GM04504 (cell line): ENCODE results near the gene ALG13.
"Not testable (repeated sequence)": the region's sequence is repeated elsewhere in the genome, so short reads cannot be mapped to it uniquely, and the experiment has no call there.

Source experiments
- DNase-seq: peaks from one replicate; pipeline ENCODE4 v3.0.0-alpha.2; 2012; ENCODE audit warnings: low read depth

The ALG13 gene

DNA sequence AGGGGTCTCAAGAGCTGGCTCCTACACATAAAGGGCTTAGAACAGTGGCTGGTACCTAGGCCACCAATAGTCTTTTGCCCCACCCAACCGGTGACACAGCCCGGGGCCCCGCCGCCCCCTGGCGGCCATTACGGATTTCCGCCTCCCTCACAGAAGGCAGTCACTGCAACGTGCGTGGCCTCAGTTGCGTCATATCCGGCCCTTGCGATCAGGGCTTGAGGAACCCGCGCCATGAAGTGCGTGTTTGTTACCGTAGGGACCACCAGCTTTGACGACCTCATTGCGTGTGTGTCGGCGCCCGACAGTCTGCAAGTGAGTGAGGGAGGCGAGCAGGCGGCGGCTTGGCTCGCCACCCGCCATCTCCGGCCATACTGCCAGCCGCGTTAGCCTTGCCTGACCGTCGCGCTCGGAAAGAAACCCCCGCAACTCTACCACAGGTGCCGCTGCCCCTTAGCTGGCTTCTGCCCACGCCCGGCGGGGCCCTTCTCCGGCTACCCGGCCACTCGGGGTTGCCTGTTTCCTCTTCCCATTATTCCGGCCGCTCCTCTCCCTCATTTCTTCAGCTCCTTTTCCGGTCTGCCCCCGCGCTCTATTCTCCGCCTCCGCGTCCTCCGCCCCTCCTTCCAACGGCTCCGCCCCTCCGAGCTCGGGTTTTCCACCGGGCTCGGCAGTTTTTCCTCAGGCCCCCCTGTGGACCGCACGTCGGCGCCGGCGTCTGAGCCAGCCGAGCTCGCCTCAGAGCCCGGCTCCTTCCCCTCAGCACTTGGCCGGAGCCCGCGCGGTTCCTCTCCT, at the start of gene ALG13:
ALG13 (plus strand) TSS at position 183 of the 792 bp plus-strand sequence; CDS start at position 232, 49 bp downstream.
- DNase-seq = peak; percentile 74

DNA sequence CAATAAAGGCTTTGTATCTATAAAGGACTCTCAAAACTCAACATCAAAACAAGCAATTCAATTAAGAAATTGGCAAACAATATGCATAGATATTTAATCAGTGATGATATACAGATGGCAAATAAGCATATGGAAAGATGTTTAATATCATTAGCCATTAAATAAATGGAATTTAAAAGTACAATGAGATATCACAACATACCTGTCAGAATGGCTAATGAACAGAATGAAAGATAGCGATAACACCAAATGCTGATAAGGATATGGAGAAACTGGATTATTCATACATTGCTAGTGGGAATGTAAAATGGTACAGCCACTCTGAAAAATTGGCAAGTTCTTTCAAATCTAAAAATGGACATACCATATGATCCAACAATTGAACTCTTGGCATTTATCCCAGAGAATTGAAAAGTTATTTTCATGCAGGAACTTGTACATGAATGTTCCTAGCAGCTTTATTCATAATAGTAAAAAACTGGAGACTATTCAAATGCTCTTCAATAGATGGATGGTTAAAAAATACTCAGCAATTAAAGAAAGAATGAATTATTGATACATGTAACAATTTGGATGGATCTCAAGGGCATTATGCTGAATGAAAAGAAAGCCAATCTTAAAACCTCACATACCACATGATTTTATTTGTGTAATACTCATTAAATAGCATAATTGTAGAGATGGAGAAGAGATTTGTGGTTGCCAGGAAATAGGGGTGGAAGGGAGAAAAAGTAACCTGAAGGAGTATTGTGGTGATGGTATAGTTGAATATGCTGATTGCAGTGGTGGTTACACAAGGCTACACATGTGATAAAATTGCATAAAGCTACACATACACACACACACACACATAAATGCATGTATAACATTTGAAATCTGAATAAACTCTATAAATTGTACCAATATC, 45.9 kb upstream of the ALG13 start:
- no peak for DNase-seq

DNA sequence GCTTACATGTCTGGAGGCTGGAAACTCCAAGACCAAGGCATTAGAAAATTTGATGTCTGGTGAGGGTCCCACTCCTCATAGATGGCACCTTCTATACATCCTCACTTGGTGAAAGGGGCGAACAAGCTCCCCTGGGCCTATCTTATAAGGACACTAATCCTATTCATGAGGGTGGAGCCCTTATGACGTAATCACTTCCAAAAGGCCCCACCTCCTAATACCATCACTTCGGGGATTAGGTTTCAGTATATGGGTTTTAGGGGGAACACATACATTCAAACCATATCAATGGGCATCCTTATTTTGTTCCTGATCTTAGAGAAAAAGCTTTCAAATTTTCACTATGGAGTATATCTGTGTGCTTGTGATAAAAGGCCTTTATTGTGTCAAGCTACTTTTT, 39.0 kb upstream of the ALG13 start:
- no peak for DNase-seq

DNA sequence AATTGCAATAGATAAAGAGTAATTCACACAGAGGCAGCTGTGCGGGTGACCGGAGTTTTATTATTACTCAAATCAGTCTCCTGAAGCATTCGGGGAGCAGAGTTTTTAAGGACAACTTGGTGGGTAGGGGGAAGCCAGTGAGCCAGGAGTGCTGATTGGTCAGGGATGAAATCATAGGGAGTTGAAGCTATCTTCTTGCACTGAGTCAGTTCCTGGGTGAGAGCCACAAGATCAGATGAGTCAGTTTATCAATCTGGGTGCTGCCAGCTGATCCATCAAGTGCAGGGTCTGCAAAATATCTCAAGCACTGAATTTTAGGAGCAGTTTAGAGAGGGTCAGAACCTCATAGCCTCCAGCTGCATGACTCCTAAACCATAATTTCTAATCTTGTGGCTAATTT, 35.8 kb upstream of the ALG13 start:
- not testable (repeated sequence) for DNase-seq

DNA sequence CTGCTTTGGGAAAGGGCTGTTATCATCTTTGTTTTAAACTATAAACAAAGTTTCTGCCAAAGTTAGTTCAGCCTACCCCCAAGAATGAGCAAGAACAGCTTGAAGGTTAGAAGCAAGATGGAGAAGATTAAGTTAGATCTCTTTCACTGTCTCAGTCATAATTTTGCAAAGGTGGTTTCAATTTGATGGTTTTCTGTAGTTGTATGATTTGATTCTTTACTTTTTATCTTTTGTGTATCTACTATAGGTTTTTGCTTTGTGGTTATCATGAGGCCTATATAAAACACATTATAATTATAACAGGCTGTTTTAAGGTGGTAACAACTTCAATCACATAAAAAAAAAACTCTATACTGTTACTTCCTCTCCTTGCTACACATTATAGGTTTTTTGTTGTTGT, 35.4 kb upstream of the ALG13 start:
- no peak for DNase-seq

DNA sequence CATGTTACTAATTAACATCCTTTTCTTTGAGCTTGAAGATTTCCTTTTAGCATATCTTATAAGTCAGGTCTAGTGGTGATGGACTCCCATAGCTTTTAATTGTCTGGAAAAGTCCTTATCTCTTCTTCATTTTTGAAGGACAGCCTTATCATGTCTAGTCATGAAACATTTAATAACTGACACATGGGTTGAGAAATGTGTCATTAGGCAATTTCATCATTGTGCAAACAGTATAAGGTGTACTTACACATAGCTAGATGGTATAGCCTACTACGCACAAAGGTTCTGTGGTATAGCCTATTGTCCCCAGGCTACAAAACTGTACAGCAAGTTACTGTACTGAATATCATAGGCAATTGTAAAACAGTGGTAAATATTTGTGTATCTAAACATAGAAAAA, 34.5 kb upstream of the ALG13 start:
- DNase-seq = no peak

DNA sequence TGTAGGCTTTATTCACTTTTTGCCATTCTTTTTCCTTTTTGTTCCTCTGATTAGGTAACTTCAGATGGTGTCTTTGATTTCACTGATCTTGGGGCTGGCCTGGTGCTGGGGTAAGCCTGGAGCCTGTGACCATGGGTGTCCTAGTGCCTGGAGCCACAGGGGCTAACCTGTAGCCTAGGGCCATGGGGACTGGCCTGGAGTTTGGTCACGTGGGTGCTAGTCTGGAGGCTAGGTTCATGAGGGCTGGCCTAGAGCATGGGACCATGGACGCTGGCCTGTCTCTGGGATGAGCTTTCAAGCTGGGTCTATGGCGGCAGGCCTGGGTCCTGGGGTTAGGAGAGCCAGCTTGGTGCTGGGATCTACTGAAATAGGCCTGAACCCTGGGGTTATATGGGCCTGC, 32.2 kb upstream of the ALG13 start:
- no peak for DNase-seq

GRCh38 chrX:111649638-111650037, 31.3 kb upstream of the ALG13 start:
- no peak for DNase-seq

GRCh38 chrX:111650845-111651244, 30.1 kb upstream of the ALG13 start:
- DNase-seq = no peak

- no peak for DNase-seq
Observed at GRCh38 chrX:111652719-111653118, 28.3 kb upstream of the ALG13 start.

- DNase-seq = no peak
Observed at GRCh38 chrX:111661241-111661640, 19.7 kb upstream of the ALG13 start.

DNA sequence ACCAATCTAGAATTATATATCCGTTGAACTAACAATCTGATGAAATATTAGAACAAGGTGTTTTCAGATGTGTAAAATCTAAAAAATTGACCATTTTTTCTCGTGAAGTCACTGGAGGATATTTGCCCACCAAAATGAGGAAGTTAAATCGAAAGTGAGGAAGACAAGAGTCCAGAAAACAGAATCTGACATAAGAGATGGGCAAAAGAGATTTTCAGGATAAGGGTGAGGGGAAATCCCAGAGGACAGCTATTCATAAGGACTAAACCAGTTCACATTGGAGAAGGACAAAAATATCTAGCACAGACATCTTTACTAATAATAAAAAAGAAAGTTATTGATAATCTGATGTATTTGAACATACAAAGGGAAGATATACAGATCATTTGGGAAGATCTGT, 18.7 kb upstream of the ALG13 start:
- no peak for DNase-seq

GRCh38 chrX:111671668-111672067, 9.3 kb upstream of the ALG13 start:
- DNase-seq = peak; percentile 1

- DNase-seq = no peak
Observed at GRCh38 chrX:111687305-111687704, 6.3 kb downstream of the ALG13 start.

DNA sequence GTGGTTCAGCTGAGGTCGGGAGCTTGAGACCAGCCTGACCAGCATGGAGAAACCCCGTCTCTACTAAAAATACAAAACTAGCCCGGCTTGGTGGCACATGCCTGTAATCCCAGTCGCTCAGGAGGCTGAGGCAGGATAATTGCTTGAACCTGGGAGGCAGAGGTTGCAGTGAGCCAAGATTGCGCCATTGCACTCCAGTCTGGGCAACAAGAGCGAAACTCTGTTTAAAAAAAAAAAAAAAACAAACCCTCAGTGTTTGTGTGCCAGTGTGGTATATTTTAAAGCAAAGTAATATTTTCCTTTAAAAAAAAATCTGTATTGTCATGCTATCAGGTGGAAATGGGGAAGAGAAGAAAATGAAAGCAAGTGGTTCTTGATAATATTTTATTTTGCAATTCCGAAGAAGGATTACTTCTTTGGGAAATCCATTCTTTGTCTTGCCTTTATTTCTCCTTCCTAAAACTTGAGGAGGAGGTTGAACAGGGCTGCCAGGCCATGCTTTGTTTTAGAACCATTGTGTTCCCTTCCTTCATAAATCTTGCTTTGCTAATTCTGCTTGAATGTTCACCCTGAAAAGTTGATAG, 14.4 kb downstream of the ALG13 start:
- no peak for DNase-seq

- no peak for DNase-seq
Observed at GRCh38 chrX:111719426-111720210, 38.6 kb downstream of the ALG13 start.

GRCh38 chrX:111728096-111728495, 47.1 kb downstream of the ALG13 start:
- no peak for DNase-seq

GRCh38 chrX:111731351-111731750, 50.4 kb downstream of the ALG13 start:
- DNase-seq = no peak

DNA sequence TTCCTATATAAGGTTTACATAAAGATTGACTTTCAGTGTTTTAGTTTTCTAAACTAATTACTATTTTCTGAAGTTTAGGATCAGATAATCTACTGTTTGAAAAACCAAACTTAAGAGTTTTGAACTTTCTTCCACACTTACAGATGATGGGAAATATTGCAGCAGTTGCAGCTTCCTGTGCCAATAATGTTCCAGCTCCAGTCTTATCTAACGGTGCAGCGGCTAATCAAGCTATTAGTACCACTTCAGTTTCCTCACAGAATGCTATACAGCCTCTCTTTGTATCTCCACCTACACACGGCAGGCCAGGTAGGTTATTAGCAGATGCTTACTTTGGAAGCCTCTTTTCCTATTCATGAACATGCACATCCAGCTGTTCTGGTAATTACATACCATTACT, 55.6 kb downstream of the ALG13 start:
- DNase-seq = no peak

- DNase-seq = no peak
Observed at GRCh38 chrX:111742018-111742417, 61.0 kb downstream of the ALG13 start.

GRCh38 chrX:111743316-111743715, 62.3 kb downstream of the ALG13 start:
- no peak for DNase-seq

GRCh38 chrX:111756486-111756885, 75.5 kb downstream of the ALG13 start:
- DNase-seq = no peak
